GM19240 (cell line): ENCODE measurements around the gene IDH3B.

ENCODE experiments used
- DNase-seq: peaks from one replicate; pipeline ENCODE4 v3.0.0; 2011; ENCODE audit warnings: low spot score; ENCODE audit not compliant: insufficient read length

IDH3B gene

DNA sequence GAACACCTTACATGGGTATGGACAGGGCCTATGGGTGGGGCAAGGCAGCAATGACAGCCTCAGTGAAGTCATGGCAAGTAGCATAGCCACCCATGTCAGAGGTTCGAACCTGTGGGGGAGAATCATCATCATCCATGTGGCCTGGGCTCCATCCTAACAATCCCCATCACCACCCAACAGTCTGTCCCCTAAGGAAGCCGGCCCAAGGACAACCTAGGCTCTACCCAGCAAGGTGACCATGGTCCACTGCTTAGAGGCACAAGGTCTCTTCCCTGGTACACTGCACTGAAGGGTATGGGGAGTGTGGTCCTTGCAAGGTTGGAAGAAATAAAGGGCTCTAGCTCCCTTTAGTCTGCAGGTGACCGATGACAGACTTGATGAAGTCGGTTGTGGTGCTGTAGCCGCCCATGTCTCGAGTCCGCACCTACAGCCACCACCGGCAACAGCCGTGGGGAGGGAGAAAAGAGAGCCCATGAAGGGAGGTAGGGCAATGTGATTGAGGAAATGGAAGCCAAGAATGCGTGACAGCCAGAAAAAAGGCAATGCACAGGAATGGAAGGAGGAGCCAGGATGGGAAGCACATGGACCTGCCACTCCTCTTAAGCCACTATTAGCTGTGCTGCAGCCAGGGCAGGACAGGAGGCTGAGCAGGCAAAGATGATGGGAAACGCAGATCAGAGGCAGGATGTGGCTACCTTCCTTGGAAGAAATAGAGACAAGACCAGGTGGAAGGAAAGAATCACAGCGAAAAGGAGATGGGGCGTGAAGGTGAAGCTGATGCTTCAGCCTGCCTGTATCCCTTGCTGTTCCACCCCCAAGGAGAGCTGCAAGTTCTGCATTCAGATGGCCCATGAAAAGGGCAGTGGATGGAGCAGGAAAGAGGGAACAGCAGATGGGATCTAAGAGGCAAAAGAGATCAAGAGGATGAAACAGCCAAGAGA is 5.3 kb downstream of the IDH3B start:
- no peak for DNase-seq

GRCh38 chr20:2657674-2658073 is 6.3 kb downstream of the IDH3B start:
- no peak for DNase-seq

GRCh38 chr20:2657241-2657640 is 6.8 kb downstream of the IDH3B start:
- no peak for DNase-seq

- DNase-seq: no peak
Observed at GRCh38 chr20:2656471-2657117, 7.4 kb downstream of the IDH3B start.

DNA sequence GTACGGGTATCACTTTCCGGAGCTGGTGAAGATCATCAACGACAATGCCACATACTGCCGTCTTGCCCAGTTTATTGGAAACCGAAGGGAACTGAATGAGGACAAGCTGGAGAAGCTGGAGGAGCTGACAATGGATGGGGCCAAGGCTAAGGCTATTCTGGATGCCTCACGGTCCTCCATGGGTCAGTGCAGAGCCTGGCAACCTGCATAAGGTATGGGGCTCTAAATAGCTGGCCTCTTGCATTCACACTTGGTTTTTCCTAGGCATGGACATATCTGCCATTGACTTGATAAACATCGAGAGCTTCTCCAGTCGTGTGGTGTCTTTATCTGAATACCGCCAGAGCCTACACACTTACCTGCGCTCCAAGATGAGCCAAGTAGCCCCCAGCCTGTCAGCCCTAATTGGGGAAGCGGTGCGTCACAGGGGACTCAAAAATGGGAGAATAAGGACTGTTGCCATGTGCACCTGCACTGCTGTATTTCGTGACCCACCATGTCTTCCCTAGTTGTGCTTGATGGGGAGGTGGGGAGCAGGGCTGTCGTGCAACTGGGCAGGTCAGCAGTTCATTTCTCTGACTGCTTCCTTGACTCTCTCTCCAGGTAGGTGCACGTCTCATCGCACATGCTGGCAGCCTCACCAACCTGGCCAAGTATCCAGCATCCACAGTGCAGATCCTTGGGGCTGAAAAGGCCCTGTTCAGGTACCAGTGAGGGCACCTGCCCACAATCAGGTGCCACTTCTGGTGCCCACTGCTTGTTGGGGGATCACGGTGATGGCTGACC is 8.5 kb downstream of the IDH3B start:
- no peak for DNase-seq

DNA sequence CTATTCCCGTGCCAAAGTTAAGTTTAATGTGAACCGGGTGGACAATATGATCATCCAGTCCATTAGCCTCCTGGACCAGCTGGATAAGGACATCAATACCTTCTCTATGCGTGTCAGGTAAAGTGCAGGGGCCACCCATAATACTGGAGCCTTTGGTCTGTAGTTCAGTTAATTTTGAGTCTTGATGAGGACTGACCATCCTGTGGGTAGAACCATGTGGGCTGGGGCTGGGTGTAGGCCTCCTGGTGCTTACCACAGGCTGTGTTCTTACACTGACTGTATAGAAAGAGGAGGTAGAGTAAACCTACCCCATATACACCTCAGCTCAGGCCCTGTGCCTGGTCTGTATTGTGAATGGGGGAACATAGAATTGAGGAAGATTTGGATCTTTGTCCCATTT is 9.2 kb downstream of the IDH3B start:
- no peak for DNase-seq

- DNase-seq: no peak
Observed at GRCh38 chr20:2654384-2654822, 9.6 kb downstream of the IDH3B start.

GRCh38 chr20:2653556-2654383 is 10.2 kb downstream of the IDH3B start:
- DNase-seq: no peak

DNA sequence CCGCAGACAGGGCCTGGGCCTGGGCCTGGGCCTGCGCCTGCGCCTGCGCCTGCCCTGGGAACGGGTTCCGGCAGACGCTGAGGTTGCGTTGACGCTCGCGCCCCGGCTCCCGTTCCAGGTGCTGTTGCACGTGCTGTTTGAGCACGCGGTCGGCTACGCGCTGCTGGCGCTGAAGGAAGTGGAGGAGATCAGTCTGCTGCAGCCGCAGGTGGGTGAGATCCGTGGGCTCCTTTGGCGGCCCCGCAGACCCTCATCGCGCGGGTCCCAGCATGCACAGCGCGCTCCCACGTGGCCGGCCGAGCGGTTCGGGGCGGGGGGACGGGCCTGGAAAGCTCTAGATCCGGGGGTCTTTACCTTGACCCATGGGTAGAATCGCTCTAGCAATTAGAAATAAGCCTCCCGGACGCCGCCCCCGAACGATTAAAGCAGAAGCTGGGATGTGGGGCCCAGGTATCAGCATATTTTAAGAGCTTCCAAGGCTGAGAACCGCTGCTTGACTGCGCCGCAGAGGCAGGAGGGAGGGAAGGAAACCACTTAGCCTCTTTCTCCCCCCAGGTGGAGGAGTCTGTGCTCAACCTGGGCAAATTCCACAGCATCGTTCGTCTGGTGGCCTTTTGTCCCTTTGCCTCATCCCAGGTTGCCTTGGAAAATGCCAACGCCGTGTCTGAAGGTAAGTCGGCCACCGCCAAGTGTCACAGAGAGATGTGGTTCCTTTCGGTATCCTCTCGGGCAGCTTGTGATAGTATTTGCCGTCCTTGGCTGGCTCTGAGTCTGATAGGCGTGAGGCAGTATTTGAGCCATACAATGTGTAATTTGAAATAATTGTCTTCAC is 11.1 kb downstream of the IDH3B start:
- DNase-seq: no peak

DNA sequence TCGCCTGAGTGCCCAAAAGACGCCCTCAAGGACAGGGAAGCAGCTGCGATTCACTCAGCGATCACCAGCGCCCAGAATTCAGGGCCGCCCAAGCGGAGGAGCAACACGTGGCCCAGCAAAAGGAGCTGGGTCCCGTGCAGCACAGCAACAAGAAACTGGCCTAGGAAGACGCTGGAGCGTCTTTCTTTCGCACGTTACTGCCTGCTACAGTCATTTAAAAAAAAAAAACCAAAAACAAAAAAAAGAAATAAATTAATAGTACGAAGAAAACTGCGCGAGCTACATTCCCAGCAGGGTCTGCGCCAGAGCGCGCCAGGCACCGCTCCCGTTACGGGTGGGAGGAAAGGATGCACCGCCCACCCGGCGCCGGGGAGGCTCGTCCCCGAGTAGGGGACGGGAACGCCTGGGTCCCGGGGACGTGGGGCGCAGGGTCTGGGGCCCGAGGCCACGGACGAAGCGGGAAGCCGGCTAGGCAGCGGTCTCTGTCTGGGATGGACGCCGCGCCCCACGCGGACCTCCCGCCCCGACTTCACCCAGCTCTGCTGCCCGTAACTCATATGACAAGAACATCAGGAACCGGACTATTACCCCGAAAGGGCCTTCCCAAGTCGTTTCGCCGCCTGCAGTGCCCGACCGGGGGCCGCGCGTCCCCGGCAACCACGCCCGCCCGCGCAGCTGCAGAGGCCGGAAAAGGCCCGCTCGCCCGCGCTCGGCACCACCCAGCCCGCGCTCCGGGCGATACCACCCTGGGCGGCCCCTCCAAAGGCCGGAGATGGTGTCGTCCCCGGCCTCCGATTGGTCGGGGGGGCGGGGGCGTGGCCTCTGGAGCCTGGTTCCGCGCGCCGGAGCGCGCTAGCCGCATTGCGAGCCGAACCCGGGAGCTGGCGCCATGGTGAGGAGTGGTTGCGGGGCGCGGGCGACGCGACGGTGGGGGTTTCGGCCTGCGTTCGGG is 12.0 kb downstream of the IDH3B start, which contains the start of gene NOP56:
TSS of gene NOP56 (plus strand) at position 861 of the 952 bp plus-strand sequence. CDS start at position 890, 29 bp downstream.
- DNase-seq: peak; percentile 72

DNA sequence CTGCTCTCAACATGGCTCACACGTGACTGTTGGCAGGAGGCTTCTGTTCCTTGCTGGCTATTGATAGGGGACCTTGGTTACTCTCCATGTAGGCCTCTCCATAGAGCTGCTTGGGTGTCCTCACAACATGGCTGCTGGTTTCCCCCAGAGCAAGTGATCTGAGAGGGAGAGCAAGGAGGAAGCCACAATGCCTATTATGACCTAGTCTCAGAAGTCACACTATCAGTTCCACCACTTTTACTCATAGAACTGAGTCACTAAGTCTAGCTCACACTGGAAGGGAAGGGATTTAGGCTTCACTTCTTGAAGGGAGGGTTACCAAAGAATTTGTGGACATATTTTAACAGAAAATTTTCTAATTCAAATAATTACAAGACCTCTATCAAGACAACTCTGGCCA is 20.3 kb downstream of the IDH3B start:
- DNase-seq: no peak

- no peak for DNase-seq
Observed at GRCh38 chr20:2640899-2641298, 23.1 kb downstream of the IDH3B start.

GRCh38 chr20:2640260-2640659 is 23.8 kb downstream of the IDH3B start:
- no peak for DNase-seq

DNA sequence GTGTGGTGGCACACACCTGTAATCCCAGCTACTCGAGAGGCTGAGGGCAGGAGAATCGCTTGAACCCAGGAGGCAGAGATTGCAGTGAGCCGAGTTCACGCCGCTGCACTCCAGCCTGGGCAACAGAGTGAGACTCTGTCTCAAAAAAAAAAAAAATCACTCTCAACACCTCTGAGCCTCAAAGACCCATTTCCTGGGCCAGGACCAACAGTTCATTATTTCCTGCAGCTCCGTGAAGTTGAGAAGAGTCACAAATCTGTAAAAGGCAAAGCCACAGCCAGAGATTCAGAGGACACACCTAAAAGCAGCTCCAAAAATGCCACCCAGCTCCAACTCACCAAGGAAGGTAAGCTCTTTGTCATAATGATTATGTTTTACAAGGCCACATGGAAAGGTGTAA is 26.8 kb downstream of the IDH3B start:
- no peak for DNase-seq

GRCh38 chr20:2633381-2633780 is 30.6 kb downstream of the IDH3B start:
- no peak for DNase-seq

DNA sequence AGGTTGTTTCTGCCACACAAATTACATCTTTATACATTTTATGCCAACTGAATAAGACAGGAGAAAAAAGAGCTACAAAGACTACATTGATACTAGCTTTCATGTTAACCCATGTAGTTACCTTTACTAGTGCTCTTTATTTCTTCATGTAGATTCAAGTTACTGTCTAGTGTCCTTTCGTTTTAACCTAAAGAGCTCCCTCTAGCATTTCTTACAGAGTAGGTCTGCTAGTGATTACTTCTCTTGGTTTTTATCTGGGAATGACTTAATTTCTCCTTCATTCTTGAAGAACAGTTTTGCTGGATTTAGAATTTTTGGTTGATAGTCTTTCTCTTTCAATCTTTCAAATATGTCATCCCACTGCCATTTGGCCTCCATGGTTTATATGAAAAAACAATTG is 32.8 kb downstream of the IDH3B start:
- no peak for DNase-seq

DNA sequence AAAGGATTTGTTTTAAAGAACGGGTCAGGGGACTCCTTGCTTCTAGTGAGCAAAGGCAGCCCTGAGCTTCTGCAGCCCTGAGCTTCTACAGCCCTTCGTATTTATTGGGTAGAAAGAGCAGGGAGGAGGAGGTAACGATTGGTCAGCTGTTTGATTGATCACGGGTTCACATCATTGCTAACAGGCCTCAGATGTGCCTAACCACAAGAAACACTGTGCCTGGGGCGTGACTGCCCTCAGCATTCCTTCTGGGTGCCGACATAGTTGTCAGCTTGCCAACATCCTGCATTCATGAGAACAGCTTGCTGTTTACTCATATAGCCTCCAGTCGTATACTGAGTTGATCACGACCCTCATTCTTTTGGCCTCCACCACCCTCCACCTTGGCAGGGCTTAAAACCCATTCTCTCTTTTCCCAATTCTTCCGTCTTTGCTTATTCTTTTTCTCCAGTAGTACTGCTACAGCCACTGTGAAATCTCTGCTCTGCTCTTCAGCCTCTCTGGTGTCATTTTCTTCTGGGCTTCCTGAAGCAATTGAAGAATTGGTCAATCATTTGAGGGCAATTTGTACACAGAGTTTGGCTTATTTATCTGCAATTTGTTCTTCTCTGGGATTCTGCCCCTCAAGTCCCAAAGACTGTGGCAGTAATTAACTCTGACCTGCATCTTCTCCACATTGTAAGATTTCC is 37.0 kb downstream of the IDH3B start:
- DNase-seq: no peak

- no peak for DNase-seq
Observed at GRCh38 chr20:2625062-2625461, 39.0 kb downstream of the IDH3B start.
